Bladder microvascular endothelial cell (primary cell): ENCODE data around the gene SNX21. TPM values are rescaled to one million over a fixed set of nuclear protein-coding genes. Genes with fewer than 3 reads are reported as not detected.

ENCODE experiments used
- total RNA-seq: library from RNA; depleted of rRNA; stranded (reverse); fragments of >200 nt; gene quantifications from 2 replicates; pipeline ENCODE4 v1.2.3, GENCODE V29; 2014

The SNX21 gene, protein sequence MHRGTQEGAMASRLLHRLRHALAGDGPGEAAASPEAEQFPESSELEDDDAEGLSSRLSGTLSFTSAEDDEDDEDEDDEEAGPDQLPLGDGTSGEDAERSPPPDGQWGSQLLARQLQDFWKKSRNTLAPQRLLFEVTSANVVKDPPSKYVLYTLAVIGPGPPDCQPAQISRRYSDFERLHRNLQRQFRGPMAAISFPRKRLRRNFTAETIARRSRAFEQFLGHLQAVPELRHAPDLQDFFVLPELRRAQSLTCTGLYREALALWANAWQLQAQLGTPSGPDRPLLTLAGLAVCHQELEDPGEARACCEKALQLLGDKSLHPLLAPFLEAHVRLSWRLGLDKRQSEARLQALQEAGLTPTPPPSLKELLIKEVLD
- total RNA-seq, result 10.2 and 13.4 TPM in 2 replicates

GRCh38 chr20:45833030-45833882 lies at the start of gene SNX21:
Gene SNX21 (plus strand): TSS chr20:45833799. CDS start chr20:45833920, 121 bp downstream.

GRCh38 chr20:45812157-45813005 lies 21.2 kb upstream of the SNX21 start, which contains the start of gene UBE2C:
Gene UBE2C (plus strand): TSS chr20:45812644. CDS start chr20:45812696, 52 bp downstream.

GRCh38 chr20:45827030-45827652 lies 6.5 kb upstream of the SNX21 start, which contains the start of gene TNNC2:
Gene TNNC2 (minus strand): TSS chr20:45827312. CDS start chr20:45827248, 64 bp downstream.

GRCh38 chr20:45857114-45857881 lies 23.7 kb downstream of the SNX21 start, which contains the start of the genes ACOT8 and ZSWIM3:
Gene ACOT8 (minus strand): TSS chr20:45857392. CDS start chr20:45857315, 77 bp downstream.
Gene ZSWIM3 (plus strand): TSS chr20:45857614. CDS start chr20:45857826, 212 bp downstream.

DNA sequence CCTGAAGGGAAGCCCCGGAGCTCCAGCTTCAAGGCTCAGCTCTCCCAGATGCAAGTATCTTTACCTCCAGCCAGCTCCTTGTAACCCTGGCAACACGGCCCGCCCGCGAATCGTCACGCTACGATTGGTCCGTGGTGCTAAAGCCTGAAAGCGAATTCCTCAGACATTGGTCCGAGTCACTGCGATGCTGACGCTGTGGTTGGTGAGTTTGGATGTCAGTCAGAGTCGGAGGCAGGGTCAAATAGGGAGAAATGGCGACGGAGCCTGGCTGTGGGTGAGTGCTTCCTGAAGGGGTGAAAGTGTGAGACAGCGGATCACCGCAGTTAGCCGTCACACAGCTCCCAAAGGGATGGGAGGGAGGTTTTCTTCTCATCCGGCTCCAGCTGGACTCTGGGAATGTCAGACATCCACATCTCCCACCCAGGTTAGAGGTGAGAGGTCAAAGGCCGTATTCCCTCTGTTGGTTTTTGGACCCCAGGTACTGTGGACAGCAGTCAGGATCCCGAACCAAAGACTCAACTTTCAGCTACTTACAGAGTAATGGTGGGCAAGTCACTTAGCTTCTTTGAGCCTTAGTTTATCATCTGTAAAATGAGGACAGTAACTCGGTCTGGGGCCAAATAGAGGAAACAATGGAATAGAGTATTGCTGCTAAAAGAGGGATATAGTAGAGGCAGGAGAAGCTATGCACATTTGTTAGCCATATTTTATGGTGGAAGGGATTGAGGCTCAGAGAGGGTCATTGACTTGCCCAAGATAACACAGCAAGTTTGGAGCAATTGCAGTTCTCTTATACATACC lies 47.6 kb downstream of the SNX21 start, which contains the start of gene ZSWIM1:
ZSWIM1 (plus strand) TSS at position 240 of the 801 bp plus-strand sequence. CDS start 1,366 bp downstream, outside the sequence.

GRCh38 chr20:45887346-45887715 lies 53.7 kb downstream of the SNX21 start, which contains the start of gene SPATA25:
Gene SPATA25 (minus strand): TSS chr20:45887622. CDS start chr20:45887590, 32 bp downstream.

DNA sequence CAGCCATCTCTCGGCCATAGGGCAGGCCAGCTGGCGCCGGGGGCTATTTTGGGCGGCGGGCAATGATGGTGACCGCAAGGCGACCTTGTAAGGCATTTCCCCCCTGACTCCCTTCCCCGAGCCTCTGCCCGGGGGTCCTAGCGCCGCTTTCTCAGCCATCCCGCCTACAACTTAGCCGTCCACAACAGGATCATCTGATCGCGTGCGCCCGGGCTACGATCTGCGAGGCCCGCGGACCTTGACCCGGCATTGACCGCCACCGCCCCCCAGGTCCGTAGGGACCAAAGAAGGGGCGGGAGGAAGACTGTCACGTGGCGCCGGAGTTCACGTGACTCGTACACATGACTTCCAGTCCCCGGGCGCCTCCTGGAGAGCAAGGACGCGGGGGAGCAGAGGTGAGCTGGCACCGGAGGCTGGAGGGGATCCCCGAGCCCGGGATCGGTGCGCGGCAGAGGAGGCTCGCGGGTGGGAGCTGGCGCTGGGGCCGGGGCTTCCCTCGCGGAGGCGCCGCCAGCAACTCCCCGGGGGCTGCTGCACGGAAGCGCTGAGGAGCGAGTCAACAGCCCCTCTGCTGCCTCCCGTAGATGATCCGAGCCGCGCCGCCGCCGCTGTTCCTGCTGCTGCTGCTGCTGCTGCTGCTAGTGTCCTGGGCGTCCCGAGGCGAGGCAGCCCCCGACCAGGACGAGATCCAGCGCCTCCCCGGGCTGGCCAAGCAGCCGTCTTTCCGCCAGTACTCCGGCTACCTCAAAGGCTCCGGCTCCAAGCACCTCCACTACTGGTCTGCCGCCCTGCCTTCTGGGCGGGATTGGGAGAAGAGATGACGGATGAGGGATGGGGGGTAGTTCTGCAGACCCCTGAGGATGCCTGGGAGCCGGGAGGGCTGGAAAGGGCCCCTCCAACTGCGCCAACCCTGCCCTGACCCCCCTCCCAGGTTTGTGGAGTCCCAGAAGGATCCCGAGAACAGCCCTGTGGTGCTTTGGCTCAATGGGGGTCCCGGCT lies 57.7 kb downstream of the SNX21 start, which contains the start of the genes CTSA and NEURL2:
CTSA (plus strand) TSS at position 351 of the 999 bp plus-strand sequence; CDS start at position 585, 234 bp downstream.
NEURL2 (minus strand) TSS at position 224 of the 999 bp plus-strand sequence; CDS start at position 7, 217 bp downstream.

Other genes starting within 250 kb of the SNX21 start
- gene WFDC10A, start 204.1 kb upstream of the SNX21 start, total RNA-seq, result not detected in 2 replicates
- not detected in 2 replicates for gene WFDC9, start 202.5 kb upstream of the SNX21 start, total RNA-seq
- gene WFDC11, start 163.6 kb upstream of the SNX21 start, total RNA-seq, result not detected in 2 replicates
- gene WFDC13, start 131.8 kb upstream of the SNX21 start, total RNA-seq, result not detected in 2 replicates
- gene WFDC10B, start 128.8 kb upstream of the SNX21 start, total RNA-seq, result not detected in 2 replicates
- gene SPINT4, start 111.5 kb upstream of the SNX21 start, total RNA-seq, result not detected in 2 replicates
- gene WFDC3, start 41.9 kb upstream of the SNX21 start, total RNA-seq, result not detected in 2 replicates
- gene DNTTIP1, start 41.8 kb upstream of the SNX21 start, total RNA-seq, result 12.7 and 13.6 TPM in 2 replicates
- 8.9 and 20.7 TPM in 2 replicates for gene UBE2C, start 21.2 kb upstream of the SNX21 start, total RNA-seq
- gene TNNC2, start 6.5 kb upstream of the SNX21 start, total RNA-seq, result not detected in 2 replicates
- 26.4 and 32.9 TPM in 2 replicates for gene ACOT8, start 23.6 kb downstream of the SNX21 start, total RNA-seq
- gene ZSWIM3, start 23.8 kb downstream of the SNX21 start, total RNA-seq, result 6.0 and 9.9 TPM in 2 replicates
- gene ZSWIM1, start 47.4 kb downstream of the SNX21 start, total RNA-seq, result 1.9 and 4.0 TPM in 2 replicates
- 0.49 and 0.50 TPM in 2 replicates for gene SPATA25, start 53.8 kb downstream of the SNX21 start, total RNA-seq
- 2.6 and 2.8 TPM in 2 replicates for gene NEURL2, start 57.4 kb downstream of the SNX21 start, total RNA-seq
- 37.2 and 80.9 TPM in 2 replicates for gene CTSA, start 57.5 kb downstream of the SNX21 start, total RNA-seq
- gene PLTP, start 78.4 kb downstream of the SNX21 start, total RNA-seq, result 3.4 and 6.7 TPM in 2 replicates
- gene PCIF1, start 100.9 kb downstream of the SNX21 start, total RNA-seq, result 7.3 and 11.3 TPM in 2 replicates
- gene ZNF335, start 138.4 kb downstream of the SNX21 start, total RNA-seq, result 6.2 and 13.3 TPM in 2 replicates
- gene MMP9, start 175.1 kb downstream of the SNX21 start, total RNA-seq, result 0.06 TPM in 1 of 2 replicates, not detected in the other
- 0.81 and 1.3 TPM in 2 replicates for gene SLC12A5, start 195.4 kb downstream of the SNX21 start, total RNA-seq